ENCODE results near the gene THSD7B.

Gene THSD7B

DNA sequence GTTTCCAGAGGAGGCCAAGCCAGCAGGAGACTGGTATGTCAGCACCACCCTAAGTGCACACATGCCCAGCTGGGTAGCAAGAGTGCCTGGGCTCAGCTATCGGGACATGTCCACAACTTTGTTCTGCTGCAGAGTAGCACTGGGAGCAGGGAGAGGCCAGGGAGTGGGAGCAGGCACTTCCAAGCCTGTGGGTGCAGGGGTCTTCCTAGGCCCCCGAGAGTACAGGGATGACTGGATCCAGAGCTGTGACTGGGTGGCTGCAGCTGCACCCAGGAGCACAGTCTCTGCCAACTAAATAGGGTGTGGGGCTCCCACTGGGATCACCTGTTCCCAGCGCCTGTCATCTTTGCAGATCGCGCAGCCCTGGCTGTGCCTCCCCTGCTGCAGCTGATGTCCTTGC lies 943.0 kb downstream of the THSD7B start:
- no peak for DNase-seq

DNA sequence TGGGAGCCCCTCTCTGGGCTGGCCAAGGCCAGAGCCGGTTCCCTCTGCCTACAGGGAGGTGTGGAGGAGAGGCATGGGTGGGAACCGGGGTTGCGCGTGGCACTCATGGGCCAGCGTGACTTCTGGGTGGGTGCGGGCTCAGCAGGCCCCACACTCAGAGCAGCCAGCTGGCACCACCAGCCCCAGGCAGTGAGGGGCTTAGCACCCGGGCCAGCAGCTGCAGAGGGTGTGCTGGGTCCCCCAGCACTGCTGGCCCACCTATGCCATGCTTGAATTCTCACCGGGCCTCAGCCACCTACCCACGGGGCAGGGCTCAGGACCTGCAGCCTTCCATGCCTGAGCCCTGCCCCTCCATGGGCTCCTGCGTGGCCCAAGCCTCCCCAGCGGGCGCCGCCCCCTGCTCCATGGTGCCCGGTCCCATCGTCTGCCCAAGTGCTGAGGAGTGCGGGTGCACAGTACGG lies 950.4 kb downstream of the THSD7B start:
- no peak for DNase-seq

DNA sequence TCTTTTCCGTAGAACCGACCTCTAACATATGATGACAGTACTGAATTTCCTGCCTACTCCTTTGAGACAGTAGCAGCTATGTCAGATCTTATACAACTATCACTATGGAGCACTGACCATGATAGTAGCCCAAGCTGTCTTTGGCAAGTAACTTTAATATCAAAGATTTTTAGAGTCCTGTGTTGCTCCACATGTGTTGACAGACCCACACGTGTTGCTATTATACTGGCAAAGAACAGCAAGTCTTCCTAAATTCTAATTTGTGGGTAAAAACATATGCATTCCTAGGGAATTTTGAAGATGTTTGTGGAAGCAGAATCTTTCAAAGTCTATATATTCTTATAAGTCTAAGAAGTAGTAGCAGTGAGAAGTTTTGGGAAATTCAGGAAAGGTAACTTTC lies 953.4 kb downstream of the THSD7B start:
- no peak for DNase-seq

DNA sequence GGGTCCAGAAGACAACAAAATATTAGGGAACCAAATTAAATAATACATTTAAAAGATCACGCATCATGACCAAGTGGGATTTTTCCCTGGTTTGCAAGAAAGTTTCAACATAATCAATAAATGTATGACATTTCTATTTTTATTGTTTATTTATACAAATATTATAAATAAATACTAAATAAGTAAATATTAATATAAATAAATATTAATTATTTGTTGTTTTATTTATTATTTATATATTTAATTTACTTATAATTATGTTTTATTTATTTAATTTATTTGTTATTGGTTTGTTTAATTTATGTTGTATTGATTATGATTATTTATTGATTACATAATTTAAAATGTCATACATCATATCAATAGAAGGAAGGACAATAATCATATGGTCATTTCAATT lies 956.4 kb downstream of the THSD7B start:
- no peak for DNase-seq

DNA sequence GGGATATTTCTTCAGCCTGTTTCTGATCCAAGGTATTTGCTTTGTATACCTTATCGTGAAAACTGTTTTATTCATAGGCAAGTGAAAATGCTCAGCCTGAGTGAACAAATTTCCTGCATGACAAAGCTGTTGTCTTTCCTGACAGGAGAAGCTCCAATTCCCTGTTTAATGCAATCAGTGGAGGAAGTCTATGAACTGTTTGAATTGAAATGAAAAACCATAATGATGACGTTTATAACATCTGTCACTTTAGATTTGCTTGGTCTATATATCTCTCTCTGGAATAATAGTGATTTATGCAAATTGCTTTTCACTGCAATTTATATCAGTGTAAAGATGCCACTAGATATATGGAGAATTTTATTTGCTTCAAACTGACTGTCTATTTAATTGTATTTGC lies 959.6 kb downstream of the THSD7B start:
- DNase-seq: no peak

Data from T-helper 2 cell (primary cell).